Tibial artery (tissue), 4 donors: ENCODE results near the gene FAT4.

Experiments
- DNase-seq, 2 donors: peaks; one replicate each; pipeline ENCODE4 v3.0.0-alpha.2; 2019
- H3K27ac ChIP-seq, 2 donors: fragments of 200-600 bp; sonication (generic) in 1 of 2; 1 replicate in 1 of 2; 2 replicates in 1 of 2; pipeline ENCODE4 v1.5.1; 2018 to 2019; ENCODE audit warnings: mild to moderate bottlenecking in 1 of 2
- H3K27me3 ChIP-seq, 2 donors: fragments of 200-600 bp; sonication (generic) in 1 of 2; one replicate each; pipeline versions ENCODE4 v1.5.1 to v1.6.0; 2016 to 2019
- H3K36me3 ChIP-seq, 3 donors: fragments of 200-600 bp; sonication (generic) in 2 of 3; one replicate each; pipeline ENCODE4 v1.5.1; 2016 to 2019; ENCODE audit warnings: mild to moderate bottlenecking in 2 of 3
- H3K4me1 ChIP-seq, 4 donors: fragments of 200-600 bp; sonication (generic) in 2 of 4; 1 replicate in 3 of 4; 2 replicates in 1 of 4; pipeline ENCODE4 v1.5.1; 2016 to 2019
- H3K4me3 ChIP-seq, 2 donors: fragments of 200-600 bp; sonication (generic) in 1 of 2; 1 replicate in 1 of 2; 2 replicates in 1 of 2; pipeline ENCODE4 v1.5.1; 2018 to 2019; ENCODE audit warnings: mild to moderate bottlenecking in 2 of 2
- H3K9me3 ChIP-seq, 3 donors: fragments of 200-600 bp; sonication (generic) in 1 of 3; one replicate each; pipeline ENCODE4 v1.5.1; 2016 to 2019
- intact Hi-C: fragments of 100-400 bp; cut with DNase I; formaldehyde crosslinking; loops from one replicate; pipeline ENCODE4 v1.15.0; 2023; ENCODE audit warnings: low total_unique reads
- TF ChIP-seq, protein P1 (sequence below), 2 experiments: fragments of 200-600 bp in 1 of 2; fragments of 450-650 bp in 1 of 2; IDR thresholded peaks; one replicate each; pipeline ENCODE4 v1.5.1; 2017 to 2019; ENCODE audit warnings: antibody characterized with exemption in 2 of 2, mild to moderate bottlenecking in 1 of 2, moderate library complexity in 1 of 2

FAT4 gene

GRCh38 chr4:125297116-125297515 lies 17.6 kb upstream of the FAT4 start:
- Histone ChIP-seq H3K36me3 (no peaks in the 10 kb centered on the region), H3K9me3 (no peaks in the 10 kb centered on the region), H3K4me1 (no peaks in the 10 kb centered on the region), H3K27ac (no peak overlapping the region), H3K27me3 (no peaks in the 10 kb centered on the region), H3K4me3 (no peak overlapping the region)
- intact Hi-C loops = no loop called here
- no peak for DNase-seq
- TF ChIP-seq, protein P1, sequence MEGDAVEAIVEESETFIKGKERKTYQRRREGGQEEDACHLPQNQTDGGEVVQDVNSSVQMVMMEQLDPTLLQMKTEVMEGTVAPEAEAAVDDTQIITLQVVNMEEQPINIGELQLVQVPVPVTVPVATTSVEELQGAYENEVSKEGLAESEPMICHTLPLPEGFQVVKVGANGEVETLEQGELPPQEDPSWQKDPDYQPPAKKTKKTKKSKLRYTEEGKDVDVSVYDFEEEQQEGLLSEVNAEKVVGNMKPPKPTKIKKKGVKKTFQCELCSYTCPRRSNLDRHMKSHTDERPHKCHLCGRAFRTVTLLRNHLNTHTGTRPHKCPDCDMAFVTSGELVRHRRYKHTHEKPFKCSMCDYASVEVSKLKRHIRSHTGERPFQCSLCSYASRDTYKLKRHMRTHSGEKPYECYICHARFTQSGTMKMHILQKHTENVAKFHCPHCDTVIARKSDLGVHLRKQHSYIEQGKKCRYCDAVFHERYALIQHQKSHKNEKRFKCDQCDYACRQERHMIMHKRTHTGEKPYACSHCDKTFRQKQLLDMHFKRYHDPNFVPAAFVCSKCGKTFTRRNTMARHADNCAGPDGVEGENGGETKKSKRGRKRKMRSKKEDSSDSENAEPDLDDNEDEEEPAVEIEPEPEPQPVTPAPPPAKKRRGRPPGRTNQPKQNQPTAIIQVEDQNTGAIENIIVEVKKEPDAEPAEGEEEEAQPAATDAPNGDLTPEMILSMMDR (IDR thresholded peaks at IDR 0.05) = no peak

DNA sequence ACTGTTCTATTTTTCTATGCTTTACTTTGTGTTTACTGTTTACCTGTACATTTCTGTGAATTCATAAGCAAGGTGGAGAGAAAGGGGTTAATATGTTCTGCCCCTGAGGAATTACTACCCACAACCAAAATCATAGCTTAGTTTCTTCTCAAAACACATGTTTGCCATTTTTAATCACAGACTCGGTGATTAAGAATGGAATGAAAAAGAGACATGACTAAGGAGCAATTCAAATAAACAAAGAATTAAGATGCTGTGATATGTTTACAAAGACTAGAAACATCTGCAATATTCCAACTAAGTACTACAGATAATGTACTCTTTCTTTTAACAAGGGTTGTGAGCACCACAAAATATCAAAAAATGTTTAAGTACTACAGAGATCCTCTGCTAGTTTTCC lies 11.7 kb upstream of the FAT4 start:
- no peaks in the 10 kb centered on the region for H3K36me3 ChIP-seq
- H3K27me3 ChIP-seq = no peaks in the 10 kb centered on the region
- no peak overlapping the region for H3K27ac ChIP-seq
- intact Hi-C loops = no loop called here
- TF ChIP-seq, protein P1 (IDR thresholded peaks at IDR 0.05) = no peak
- no peaks in the 10 kb centered on the region for H3K9me3 ChIP-seq
- H3K4me3 ChIP-seq = no peak overlapping the region
- H3K4me1 ChIP-seq = no peaks in the 10 kb centered on the region
- no peak for DNase-seq

DNA sequence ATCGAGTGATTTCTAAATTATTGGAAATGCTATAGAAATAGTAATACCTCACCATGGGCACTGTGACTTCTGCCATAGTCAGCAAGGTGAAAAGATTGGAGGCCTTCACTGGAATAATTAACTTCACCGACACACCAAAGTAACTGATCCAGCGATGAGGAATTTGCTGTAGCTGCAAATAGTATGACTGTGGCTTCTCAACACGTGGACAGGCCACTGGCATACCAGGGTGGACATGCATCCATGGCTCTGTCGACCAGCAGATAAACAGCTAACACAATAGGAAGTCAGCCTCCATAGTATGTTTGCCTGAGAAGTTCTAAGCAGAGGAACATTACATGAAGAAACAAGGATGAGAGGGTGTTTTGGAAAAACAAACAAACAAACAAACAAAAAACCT lies 10.9 kb upstream of the FAT4 start:
- TF ChIP-seq, protein P1 (IDR thresholded peaks at IDR 0.05) = no peak
- H3K27ac ChIP-seq = no peak overlapping the region
- H3K36me3 ChIP-seq = no peaks in the 10 kb centered on the region
- intact Hi-C loops = no loop called here
- no peaks in the 10 kb centered on the region for H3K4me1 ChIP-seq
- DNase-seq = no peak
- H3K4me3 ChIP-seq = no peak overlapping the region
- H3K27me3 ChIP-seq = no peaks in the 10 kb centered on the region
- no peaks in the 10 kb centered on the region for H3K9me3 ChIP-seq

GRCh38 chr4:125306112-125306511 lies 8.6 kb upstream of the FAT4 start:
- no peak overlapping the region for H3K27ac ChIP-seq
- TF ChIP-seq, protein P1 (IDR thresholded peaks at IDR 0.05) = no peak
- intact Hi-C loops = no loop called here
- no peaks in the 10 kb centered on the region for H3K9me3 ChIP-seq
- no peak overlapping the region for H3K4me3 ChIP-seq
- no peaks in the 10 kb centered on the region for H3K36me3 ChIP-seq
- no peaks in the 10 kb centered on the region for H3K4me1 ChIP-seq
- DNase-seq = no peak
- H3K27me3 ChIP-seq = no peaks in the 10 kb centered on the region

DNA sequence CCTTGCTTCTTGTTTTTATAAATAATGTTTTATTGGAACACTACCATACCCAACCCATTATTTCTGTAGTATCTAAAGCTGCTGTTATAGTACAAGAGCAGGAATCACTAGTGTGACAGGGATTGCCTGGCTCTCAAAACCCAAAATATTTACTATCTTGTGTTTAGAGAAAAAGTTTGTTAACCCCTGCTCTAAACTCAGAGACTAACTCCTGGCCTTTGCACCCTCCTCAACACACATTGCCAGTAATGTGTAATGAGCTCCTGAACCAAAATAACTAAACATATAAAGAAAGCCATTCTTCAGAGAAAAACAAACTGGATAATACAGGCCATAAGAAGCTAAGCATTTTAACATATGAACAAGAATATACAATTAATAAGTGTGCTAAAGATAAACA lies 8.2 kb upstream of the FAT4 start:
- H3K4me1 ChIP-seq = no peaks in the 10 kb centered on the region
- no peaks in the 10 kb centered on the region for H3K27me3 ChIP-seq
- H3K4me3 ChIP-seq = no peak overlapping the region
- intact Hi-C loops = no loop called here
- H3K27ac ChIP-seq = no peak overlapping the region
- TF ChIP-seq, protein P1 (IDR thresholded peaks at IDR 0.05) = no peak
- no peak for DNase-seq
- H3K9me3 ChIP-seq = no peaks in the 10 kb centered on the region
- no peaks in the 10 kb centered on the region for H3K36me3 ChIP-seq

GRCh38 chr4:125311503-125311902 lies 3.3 kb upstream of the FAT4 start:
- TF ChIP-seq, protein P1 (IDR thresholded peaks at IDR 0.05) = no peak
- intact Hi-C loops = no loop called here
- H3K9me3 ChIP-seq = no peaks in the 10 kb centered on the region
- DNase-seq = no peak
- H3K4me1 ChIP-seq = peaks cover 0 to 9% (median 7%) of the 10 kb centered on the region in 4 donors
- no peak overlapping the region for H3K4me3 ChIP-seq
- no peak overlapping the region for H3K27ac ChIP-seq
- no peaks in the 10 kb centered on the region for H3K36me3 ChIP-seq
- no peaks in the 10 kb centered on the region for H3K27me3 ChIP-seq
